ENCODE measurements around the gene BDH1. TPM values are rescaled to one million over a fixed set of nuclear protein-coding genes. Genes with fewer than 3 reads are reported as not detected.
A peak's percentile ranks its signal among the peaks of the same experiment; 100 is the strongest.

Gene BDH1
- total RNA-seq, 1 donor from 2014 or later: 32.2 TPM

DNA sequence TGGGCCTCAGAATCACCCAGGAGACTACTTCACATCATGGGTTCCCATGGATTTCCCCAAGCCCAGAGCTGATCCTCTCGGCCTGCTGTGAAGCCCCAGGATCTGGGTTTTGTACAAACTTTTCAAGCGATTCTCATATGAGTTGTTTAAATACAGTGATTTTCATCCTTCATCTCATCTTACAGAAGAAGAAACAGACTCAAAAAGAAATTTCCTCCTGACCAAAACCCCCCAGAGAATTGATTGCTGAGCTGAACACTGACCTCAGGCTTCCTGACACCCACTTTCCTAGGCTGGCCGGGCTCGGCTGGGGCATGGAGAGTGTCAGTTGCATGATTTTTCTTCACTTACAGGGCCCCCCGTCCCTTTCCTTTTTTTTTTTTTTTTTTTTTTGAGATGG is 60.3 kb downstream of the BDH1 start:
- Mint-ChIP-seq H3K27me3 (ENCODE audit: low read depth) (no peaks in the 10 kb centered on the region), H3K27ac (ENCODE audit: unreplicated experiment) (no peak overlapping the region), H3K4me1 (no peaks in the 10 kb centered on the region), H3K4me3 (no peak overlapping the region), H3K9me3 (no peaks in the 10 kb centered on the region), H3K36me3 (ENCODE audit: low read depth) (no peaks in the 10 kb centered on the region)
- DNase-seq (ENCODE audit: low read depth, low spot score): no peak
- TF ChIP-seq, protein P1, sequence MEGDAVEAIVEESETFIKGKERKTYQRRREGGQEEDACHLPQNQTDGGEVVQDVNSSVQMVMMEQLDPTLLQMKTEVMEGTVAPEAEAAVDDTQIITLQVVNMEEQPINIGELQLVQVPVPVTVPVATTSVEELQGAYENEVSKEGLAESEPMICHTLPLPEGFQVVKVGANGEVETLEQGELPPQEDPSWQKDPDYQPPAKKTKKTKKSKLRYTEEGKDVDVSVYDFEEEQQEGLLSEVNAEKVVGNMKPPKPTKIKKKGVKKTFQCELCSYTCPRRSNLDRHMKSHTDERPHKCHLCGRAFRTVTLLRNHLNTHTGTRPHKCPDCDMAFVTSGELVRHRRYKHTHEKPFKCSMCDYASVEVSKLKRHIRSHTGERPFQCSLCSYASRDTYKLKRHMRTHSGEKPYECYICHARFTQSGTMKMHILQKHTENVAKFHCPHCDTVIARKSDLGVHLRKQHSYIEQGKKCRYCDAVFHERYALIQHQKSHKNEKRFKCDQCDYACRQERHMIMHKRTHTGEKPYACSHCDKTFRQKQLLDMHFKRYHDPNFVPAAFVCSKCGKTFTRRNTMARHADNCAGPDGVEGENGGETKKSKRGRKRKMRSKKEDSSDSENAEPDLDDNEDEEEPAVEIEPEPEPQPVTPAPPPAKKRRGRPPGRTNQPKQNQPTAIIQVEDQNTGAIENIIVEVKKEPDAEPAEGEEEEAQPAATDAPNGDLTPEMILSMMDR (conservative IDR thresholded peaks at IDR 0.05): no peak

DNA sequence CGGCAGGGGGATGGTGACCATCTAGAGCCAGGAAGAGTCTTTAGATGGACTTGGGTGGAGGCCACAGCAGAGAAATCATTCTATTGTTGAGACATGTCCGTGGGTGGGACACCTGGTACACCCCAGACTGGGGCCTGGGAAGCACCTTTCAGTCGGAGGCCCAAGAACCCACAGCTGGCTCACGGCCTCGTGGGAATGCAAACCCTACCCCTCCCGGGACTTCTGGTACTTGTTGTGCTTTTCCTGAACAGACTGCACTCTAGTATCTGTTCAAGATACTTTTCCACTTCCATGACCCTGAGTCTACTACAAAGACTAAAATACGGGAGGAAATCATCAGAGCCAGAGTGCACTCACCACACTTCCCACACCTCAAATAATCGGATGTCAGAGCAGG is 60.7 kb downstream of the BDH1 start:
- H3K36me3 Mint-ChIP-seq (ENCODE audit: low read depth): no peaks in the 10 kb centered on the region
- H3K27me3 Mint-ChIP-seq (ENCODE audit: low read depth): no peaks in the 10 kb centered on the region
- no peak for DNase-seq (ENCODE audit: low read depth, low spot score)
- TF ChIP-seq, protein P1 (conservative IDR thresholded peaks at IDR 0.05): no peak
- H3K9me3 Mint-ChIP-seq: no peaks in the 10 kb centered on the region
- H3K27ac Mint-ChIP-seq (ENCODE audit: unreplicated experiment): no peak overlapping the region
- no peaks in the 10 kb centered on the region for H3K4me1 Mint-ChIP-seq
- H3K4me3 Mint-ChIP-seq: no peak overlapping the region

DNA sequence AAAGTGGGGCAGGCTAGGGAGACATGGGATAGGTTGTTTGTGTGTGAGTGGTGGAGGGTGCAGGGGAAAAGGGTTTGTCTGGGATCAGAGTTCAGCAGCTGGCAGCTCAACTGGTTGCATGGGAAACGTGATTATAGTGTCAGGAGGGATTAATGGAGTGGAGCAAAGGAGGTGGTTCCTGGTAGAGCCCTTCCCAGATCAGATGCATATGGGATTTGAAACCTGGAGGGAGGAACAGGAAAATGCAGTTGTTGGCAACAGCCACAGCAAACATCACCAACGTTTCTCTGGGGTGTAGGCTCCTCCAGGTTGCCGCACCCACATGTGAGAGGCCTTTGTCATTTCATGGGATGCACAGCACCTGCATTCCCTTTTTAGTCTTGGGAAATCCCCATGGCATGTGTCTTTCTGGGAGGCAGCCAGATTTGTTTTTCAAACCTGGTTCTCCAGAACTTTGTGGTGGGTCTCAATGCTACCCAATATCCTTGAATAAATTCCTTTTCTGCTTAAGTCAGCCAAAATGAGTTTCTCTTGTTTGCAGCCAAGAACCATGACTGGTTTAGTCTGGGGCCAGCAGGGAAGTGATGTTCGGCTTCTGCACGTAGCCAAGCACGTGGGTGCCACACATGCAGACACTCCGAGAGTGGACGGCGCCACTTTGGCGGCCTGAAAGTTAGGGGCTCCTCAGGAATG is 61.3 kb downstream of the BDH1 start:
- H3K4me1 Mint-ChIP-seq: no peaks in the 10 kb centered on the region
- H3K27me3 Mint-ChIP-seq (ENCODE audit: low read depth): no peaks in the 10 kb centered on the region
- H3K4me3 Mint-ChIP-seq: no peak overlapping the region
- TF ChIP-seq, protein P1 (conservative IDR thresholded peaks at IDR 0.05): no peak
- H3K9me3 Mint-ChIP-seq: no peaks in the 10 kb centered on the region
- DNase-seq (ENCODE audit: low read depth, low spot score): no peak
- H3K27ac Mint-ChIP-seq (ENCODE audit: unreplicated experiment): peak overlapping the region; percentile 28
- no peaks in the 10 kb centered on the region for H3K36me3 Mint-ChIP-seq (ENCODE audit: low read depth)

DNA sequence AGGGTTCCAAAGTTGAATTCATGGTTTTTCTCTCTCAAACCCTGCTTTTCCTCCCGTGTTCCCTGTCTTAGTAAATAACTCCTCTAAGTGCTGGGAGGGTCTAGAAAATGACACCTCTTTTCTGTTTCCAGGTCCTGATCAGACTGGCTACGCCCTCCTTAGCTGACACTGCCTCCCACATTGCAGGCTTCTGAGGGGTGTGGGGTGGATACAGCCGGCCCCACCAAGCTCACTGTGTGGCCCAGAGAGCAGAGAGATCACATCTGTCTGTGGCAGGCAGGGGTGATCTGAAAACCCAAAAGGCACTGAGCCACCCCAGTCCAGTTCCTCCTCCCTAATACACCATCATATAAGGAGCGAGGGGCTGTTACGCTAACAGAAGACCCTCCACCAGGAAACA is 62.7 kb downstream of the BDH1 start:
- DNase-seq (ENCODE audit: low read depth, low spot score): no peak
- Mint-ChIP-seq H3K27ac (ENCODE audit: unreplicated experiment) (no peak overlapping the region), H3K4me1 (peaks cover 6% of the 10 kb centered on the region), H3K9me3 (no peaks in the 10 kb centered on the region), H3K4me3 (no peak overlapping the region), H3K27me3 (ENCODE audit: low read depth) (no peaks in the 10 kb centered on the region), H3K36me3 (ENCODE audit: low read depth) (no peaks in the 10 kb centered on the region)
- TF ChIP-seq, protein P1 (conservative IDR thresholded peaks at IDR 0.05): no peak

DNA sequence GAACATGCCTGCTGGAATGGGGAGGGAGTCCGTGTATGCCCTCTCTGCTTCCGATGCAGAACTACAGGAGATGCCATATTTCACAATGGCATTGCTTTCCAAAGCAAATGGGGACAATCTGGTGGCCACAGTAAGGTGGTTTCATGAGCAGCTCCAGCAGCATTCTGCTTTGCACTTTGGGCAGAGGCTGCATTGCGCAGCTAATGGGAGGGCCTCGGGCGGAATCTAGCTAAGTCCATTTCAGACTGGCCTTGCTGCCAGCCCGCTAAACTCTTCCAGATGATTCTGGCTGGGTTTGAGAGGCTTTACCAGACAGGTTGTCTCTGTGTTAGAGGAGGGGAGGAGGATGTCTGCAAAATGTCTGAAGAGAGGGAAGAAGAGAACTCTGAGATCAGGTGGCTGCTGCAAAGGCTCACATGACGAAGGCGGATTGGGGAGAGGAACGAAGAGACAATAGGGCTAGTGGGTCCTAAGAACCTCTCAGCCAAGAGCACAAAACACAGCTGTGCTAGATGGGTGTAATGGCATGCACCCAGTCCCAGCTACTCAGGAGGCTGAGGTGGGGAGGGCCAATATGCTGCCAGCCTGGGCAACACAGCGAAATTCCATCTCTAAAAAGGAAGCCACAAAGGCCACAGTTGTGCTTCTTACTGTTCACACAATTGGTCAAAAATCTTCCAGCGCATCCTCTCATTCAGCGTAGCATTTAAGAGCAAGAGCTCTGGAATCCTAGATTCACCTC is 63.7 kb downstream of the BDH1 start:
- H3K27me3 Mint-ChIP-seq (ENCODE audit: low read depth): no peaks in the 10 kb centered on the region
- H3K4me3 Mint-ChIP-seq: no peak overlapping the region
- H3K27ac Mint-ChIP-seq (ENCODE audit: unreplicated experiment): no peak overlapping the region
- no peak for DNase-seq (ENCODE audit: low read depth, low spot score)
- H3K4me1 Mint-ChIP-seq: peaks cover 13% of the 10 kb centered on the region
- H3K9me3 Mint-ChIP-seq: no peaks in the 10 kb centered on the region
- TF ChIP-seq, protein P1 (conservative IDR thresholded peaks at IDR 0.05): no peak
- no peaks in the 10 kb centered on the region for H3K36me3 Mint-ChIP-seq (ENCODE audit: low read depth)

Data from neural crest cell (in vitro differentiated cells).